NCI-H1436 treated with DMSO at 0.1 percent for 48 hours (cell line): ENCODE measurements around the gene DNMT3A.
"Not testable (repeated sequence)": the region's sequence is repeated elsewhere in the genome, so short reads cannot be mapped to it uniquely, and the experiment has no call there.

Experiments
- DNase-seq: peaks from one replicate; lab custom pipeline; 2025; lab: John Stamatoyannopoulos, UW

Gene DNMT3A

DNA sequence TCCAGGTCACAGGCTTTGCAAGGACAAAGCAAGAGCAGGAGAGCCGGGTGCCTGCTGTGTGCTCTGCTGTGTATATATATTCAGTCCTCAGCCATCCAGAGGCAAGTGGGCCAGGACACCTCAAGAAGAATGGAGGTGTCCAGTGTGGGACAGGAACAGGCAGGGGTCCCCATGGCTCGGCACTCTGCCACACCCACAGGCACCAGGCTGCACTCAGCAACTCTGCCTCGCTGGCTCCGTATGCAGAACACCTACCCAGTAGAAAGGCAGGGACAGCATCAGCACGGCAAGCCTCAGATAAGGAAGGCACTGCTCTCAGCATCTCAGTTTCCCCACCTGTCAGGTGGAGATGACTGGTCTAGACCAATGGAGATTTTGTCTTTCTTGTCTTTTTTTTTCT lies 57.8 kb downstream of the DNMT3A start:
- no peak for DNase-seq

DNA sequence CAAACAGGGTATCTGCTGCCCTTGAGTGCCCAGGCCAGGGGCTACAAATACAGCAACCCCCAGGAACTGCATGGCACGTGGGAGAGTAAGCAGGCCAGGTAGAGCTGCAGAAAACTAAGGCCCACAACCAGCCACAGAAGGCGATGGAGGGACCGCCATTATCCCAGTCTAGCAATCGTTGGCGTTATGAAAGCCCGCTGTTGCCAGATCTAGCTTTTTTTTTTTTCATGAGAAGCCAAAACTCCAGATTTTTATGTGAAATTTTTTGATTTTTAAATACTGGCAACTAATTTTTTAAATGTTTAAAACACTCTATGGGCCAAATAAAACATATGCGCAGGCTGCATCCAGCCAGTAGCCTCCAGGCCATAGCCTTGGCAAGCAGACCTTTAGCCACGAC lies 59.8 kb downstream of the DNMT3A start:
- DNase-seq = no peak

DNA sequence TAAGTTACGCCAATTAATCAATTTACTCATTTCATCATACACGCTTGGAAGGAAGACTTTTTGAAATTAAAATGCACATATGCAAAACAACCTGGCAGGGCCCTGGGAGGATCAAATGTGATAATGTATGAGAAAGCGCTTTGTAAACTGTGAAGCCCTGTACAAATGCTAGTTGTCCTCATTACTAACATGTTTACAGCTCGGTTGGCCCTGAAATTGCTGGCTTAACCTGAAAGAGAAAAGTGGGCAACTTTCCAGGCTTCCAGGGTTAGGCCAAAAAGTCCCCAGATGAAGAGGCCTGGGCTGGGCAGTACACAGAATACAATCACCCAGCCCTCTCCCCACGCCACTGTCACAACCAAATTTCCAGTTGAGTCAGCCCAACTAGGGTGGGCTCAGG lies 60.2 kb downstream of the DNMT3A start:
- no peak for DNase-seq

DNA sequence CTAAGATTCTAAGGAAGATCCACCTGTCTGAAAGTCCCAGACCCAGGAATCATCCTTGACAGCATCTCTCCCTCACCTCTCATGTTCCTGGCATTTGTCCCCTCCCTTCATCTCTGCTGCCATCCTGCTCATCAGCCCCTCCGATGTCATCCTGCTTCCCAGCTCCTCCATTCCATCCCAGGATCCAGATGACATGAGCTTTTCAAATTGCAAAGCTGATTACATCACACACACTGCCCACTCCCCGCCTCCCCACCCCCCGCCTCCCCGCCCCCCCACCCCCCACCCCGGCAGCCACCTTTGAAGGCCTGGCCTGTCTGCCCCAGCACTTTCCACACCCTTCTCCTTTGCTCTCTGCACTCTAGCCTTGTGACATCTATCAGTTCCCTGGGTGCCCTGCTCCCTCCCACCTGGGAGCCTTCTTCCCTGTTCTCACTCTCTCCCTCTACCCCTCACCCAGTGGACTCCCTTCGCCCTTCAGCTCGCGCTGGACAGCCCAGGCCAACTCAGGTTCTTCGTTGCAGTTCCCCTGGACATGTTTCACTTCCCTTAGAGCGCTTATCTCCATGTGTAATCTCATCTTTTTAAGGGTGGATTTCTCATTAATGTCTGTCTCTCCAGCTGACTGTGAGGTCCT lies 61.6 kb downstream of the DNMT3A start:
- DNase-seq = no peak

DNA sequence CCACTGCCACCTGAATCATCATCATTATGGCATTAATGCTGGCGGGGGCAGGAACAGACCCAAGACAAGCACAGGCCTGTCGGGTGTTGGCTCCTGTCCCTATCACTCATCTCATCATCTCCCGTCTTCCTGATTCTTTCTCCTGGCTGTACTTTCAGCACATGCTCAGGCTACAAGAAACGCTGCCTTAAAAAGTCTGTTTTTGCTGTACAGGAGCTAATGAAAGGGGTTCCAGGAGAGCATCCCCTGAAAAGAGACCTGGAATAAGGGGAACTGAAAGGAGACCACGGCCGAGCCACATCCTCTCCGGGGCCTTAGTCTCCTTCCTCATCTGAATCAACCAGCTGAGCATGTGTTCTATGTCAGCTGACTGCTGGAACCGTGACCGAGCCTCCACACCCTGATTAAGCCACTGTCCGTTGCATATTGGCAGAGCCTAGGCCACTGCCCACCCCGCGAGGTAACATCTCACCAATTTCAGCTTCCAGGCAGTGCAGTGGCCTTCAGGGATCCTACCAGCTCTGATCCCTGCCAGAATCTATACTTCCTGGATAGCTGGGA lies 62.6 kb downstream of the DNMT3A start:
- DNase-seq = no peak

DNA sequence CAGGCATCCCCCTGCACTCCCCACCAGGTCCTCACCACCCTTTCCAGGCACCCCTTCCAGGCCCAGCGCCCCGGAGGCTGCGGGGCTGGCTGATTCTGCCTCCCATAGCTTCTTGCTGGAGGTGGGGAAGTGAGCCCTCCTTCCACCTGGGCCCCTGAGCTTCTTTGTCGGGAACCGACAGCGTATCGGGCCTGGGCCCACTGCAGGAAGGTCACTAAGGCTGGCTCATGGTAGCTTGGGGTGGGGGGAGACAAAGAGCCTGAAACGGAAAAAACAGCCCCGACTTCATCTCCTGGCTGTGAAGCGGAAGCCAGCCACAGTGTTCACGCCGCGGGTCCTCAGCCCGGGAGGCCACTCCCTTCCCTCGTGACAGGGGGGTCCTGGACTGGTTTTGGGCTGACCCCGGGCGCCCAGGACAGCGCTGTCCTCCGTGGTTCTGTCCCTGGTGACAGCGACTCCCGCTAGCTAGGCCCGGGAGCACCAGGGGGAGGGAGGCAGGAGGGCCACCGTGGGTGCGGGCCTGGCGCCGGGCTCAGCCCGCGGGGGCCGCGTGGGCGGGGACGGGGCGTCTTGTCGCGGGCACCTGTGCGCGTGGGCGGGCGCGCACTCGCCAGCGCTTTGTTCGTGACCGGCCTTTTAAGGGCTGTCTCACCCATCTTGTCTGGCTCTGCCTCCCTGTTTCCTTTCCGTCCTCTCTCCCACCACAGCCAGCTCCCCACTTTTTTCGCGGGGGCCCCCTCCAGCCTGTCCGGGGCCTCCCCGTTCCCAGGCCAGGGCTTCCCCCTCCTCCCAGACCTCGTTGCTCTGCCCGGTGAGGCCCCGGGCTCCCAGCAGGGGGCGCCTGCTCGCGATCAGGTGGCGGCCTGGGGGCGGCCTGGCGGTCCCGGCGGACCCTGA lies 64.9 kb downstream of the DNMT3A start:
- no peak for DNase-seq

DNA sequence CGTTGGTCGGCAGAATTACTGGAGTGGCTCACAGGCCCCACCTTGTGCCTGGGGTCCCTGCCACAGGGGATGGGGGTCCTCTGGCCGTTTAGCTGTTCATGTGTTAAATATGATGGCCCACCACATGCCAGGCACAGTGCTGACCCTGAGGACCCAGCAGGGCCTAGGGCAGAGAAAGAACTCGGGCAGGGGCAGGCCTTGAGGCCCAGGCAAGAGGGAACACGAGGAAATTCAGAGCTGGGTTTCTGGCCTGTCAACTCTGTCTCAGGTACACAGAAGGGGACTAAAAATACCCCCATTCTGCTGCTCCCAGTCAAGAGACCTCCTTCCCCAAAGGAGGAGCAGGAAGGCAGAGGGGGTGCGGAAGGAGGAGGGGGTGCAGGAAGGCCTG lies 66.2 kb downstream of the DNMT3A start:
- no peak for DNase-seq

DNA sequence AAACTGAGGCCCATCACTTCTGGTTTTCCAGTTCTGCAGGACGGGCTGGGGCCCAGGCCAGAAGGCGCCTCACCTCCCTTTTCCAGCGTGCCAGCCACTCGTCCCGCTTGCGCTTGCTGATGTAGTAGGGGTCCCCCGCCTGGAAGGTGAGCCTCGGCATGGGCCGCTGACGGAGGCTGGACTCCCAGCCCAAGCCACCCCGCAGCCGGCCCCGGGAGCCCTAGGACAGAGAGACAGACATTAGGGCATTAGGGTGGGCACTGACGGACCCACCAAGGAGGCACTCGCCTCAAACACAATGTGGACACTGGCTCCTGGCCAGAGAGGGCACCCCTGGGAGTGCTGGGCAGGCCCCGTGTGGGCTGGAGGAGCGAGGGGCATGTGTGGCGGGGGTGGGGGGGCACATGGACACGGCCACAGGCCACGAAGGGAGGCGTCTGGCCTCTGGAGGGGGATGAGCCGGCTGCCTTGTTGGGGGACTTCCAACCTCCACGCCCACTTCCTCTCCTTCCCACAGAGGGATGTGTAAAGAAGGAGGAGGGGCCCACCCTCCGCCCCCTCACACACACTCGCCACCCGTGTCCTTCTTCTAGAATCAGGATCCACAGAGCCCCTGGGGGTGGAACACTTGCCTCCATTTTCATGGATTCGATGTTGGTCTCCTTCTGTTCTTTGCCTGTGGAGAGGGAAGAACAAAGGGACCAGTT lies 66.7 kb downstream of the DNMT3A start:
- DNase-seq = no peak

DNA sequence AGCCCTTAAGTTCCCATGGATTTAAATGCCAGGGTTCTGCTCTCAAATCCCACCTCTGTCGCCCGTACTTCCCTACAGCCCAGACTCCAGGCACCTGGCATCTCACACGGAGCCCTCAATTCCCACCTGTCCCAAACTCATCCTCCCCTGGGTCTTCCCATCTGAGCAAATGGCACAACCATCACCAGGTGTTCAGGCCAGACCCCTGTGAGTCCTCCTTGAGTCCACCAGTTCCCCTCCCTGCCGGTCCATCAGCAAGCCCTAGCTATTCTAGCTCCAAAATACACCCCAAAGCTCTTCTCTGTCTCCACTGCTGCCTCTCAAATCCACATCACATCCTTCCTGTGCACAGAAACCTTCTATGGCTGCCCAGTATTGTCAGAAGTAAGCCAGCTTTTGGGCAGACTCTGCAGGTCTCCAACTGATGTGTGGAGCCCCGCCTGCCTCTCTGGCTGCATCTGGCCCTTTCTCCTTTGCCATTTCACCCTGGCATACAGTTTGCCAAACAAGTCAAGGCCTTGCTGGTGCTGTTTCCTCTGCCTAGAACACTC lies 67.7 kb downstream of the DNMT3A start:
- no peak for DNase-seq

DNA sequence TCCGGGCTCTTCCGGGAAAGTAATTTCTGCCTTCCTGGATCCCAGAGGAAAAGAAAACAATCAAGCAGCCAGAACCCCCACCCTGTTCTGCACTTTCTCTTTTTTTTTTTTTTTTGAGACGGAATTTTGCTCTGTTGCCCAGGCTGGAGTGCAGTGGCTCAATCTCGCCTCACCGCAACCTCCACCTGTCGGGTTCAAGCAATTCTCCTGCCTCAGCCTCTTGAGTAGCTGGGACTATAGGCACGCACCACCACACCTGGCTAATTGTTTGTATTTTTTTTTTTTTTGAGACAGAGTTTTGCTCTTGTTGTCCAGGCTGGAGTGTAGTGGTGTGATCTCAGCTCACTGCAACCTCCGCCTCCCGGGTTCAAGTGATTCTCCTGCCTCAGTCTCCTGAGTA lies 69.0 kb downstream of the DNMT3A start:
- not testable (repeated sequence) for DNase-seq

DNA sequence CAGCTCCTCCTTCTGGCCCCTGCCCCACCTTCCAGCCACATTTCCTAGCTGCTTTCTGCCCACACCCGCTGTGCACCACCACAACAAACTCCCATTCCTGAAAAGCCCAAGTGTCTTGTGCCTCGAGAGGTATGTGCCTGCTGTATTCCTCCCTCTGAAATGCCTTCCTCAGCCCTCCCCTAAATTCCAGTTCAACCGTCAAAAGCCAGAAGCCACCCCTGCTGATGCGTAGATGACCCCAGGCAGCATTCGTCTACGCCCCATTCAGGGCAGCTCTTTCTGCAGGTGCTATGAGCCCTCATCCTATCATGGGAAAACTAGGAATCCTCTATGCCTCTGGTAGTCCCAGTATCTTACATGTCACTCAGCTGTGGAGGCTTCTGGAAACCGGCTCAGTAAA lies 71.7 kb downstream of the DNMT3A start:
- no peak for DNase-seq

DNA sequence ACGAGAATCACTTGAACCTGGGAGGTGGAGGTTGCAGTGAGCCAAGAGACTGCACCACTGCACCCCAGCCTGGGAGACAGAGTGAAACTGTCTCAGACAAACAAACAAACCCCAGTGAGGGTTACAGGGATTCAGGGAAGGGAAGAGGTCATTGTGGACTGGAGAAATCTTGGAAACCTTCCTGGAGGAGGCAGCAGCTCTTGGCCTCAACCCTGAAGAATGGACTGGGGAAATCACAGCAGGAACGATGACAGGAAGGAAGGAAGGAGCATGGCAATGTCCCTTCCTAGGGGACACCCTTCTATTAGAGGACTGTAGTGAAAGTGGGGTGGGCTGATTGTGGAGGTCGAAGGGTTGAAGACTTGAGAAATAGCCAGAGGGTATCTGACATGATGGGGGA lies 72.5 kb downstream of the DNMT3A start:
- DNase-seq = no peak

DNA sequence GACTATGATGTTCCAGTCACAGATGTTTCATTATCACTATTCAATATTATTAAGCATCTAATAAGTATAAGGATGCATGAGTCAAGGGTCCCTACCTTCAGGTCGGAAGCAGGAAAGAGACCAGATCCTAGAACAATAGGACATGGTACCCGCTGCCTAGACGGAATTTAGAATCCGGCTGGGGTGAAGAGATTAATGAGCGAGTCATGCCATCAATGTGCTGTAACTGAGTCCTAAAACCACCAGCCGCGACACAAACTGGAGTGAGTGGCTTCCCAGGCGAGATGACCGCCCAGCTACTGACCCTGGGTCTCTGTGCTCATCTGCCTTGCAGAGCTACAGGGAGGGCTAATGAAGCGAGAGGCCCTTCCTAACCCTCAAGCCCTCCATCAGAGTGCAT lies 73.6 kb downstream of the DNMT3A start:
- no peak for DNase-seq

DNA sequence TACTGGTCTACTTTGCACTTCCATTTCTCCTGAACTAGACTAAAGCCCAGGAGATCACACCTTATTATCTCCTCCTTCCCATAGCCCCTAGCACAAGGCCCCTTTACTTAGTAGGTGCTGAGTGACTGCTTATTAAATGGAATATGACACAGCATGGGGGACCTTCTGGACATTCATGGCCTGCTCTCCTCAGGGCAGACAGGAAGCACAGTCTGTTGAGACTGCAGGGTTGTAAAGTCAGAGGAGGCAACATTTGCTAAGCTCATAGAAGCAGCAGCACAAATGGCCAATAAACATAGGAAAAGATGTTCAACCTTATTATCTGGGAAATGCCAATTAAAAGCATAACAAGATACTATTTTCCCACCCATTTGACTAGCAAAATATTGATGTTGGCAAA lies 75.3 kb downstream of the DNMT3A start:
- no peak for DNase-seq

DNA sequence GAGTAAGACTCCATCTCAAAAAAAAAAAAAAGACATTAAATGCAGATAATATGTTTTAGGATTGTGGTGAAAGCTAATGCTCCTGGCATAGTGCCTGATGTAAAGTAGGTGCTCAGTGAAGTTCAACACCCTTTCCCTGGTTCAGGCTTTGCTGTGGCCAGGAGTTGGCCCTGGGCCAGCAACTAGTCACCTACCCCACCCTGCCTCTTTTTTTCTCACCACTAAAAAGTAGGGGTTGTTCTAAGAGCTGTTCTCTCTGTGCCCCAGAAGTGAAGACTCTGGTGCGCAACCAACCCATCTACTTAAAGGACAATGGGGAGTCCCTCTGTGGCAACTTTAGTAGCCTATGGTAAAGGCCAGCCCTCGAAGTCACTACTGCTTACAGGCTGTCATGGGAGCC lies 75.9 kb downstream of the DNMT3A start:
- DNase-seq = no peak

DNA sequence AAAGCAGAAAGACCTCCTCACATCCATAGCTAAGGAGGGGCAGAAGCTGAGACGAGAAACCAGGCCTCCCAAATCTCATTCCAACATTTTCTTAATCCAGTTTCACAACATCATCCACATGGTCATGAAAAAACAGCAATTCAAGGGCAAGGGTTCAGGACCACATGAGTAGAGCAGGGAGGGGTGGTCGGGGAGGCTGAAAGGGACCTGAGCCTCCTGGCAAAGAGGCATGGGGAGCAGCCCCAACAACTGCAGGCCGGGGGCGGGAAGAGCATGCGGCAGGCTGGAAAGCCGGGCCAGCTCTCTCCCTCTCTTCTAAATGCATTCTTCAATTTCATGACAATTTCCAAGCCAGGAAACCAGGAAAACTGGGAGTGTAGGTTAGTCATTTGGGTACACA lies 76.7 kb downstream of the DNMT3A start:
- no peak for DNase-seq

DNA sequence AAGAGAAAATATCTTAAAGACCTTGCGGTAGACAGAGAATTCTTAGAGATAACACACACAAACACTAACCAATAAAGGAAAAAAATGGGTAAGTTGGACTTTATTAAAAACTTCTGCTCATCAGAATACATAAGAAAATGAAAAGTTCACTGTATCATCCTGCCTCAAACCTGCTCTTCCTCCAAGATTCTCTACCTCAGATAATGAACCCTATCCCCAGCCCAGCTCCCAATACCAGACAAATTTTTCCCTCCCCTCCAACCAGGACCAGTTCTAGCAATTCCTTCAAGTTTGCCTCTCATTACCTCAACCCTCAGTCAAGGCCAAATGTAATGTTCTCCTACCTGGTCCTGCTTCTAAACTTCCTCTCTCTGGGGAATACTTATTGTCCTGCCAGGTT lies 79.4 kb downstream of the DNMT3A start:
- no peak for DNase-seq

DNA sequence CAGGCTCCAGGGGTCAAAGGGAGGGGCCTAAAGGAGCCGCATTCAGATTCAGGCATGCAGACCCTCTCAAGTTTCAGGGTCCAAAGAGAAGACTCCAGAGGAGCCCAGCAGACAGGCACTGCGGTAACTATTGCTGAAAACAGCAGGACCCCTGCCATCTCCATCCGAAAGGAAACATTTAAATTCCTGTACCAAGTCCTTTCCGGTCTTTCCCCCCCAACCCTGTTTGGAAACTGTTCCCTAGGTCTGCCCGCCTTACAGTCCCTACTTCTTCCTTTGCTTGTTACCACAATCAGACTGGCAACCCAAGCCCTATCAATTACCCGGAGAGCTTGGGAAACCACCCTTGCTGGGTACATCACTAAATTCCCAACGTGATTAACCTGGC lies 82.0 kb downstream of the DNMT3A start:
- DNase-seq = no peak

DNA sequence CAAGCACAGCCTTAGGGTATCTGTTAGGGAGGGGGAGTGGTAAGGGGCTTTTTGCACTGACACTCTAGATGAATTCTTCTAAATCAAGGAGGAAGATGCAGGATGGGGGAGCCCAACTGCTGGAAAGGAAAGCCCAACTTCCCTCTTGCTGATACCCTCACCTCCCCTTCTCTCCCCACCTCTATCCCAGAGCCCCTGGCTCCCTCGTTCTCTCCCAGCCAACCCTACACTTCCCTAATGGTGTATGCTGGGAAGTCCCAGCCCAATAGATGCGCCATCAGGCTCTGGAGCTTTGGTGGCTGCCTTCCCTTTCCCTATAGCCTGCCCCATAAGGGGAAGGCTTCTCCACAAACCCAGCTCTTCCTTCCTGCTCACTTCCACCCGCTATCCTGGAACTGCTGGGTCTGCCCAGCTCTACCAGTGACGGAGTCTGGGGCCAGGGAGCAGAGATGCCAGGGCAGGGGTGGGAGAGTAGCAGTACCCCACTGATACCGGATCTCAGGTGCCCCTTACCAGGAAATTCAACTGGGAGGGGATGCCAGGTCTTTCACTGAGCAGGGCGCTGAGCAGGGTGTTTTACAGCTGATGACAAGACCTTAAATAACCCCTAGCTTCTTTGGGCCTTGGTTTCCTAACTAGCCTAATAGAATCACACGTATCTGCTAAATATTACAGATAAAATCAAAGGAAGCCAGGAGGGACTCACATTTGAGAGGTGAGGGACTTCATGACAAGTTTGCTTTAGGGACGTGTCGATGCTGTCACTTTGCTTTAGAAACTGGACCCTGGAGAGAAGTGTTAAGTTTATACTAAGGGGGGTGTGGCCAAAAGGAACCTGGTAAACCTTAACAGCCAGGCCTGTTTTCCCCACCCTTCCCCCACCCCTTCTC lies 82.6 kb downstream of the DNMT3A start:
- DNase-seq = no peak

DNA sequence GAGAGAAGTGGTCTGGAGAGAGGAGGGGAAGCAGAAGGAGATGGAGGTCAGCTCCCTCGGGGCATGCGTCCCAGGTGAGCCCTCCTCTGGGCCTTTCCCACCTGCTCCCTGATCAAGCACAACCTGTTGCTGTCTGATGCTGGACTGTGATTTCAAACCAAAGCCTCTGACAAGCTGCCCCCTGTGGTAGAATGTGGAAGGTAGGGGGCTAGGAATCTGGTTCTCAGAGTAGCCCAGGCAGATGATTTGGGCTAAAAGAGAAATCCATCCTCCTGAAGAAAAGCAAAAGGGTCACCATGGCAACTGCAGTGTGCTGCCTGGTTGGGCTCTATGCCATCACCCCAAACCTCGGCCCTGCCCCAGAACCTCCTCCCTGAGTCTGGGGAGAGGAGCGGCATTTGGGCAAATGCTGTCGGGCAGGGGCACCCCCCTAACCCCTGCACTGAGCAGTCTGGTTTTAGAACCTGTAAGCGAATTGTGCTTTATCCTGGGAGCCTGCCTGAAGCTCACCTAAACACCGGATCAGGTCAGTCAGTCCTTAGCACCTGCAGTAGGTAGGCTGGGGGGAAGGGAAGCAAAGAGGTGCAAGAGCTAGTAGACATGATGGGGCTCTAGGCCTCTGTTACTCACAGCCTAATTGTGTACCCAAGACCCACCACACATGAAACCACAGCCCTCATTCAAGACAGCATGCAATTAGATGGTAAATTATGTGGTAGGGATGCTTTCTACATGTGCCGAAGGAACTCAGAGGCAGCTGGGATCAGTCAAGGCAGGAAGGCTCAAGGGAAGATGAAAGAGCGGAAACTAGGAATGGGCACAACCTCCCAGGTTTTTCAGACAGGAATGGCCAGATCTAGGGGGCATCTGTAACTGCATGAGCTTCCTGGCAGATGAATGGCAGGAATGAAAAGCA lies 83.5 kb downstream of the DNMT3A start:
- DNase-seq = no peak
